Thyroid gland (tissue), 4 donors: ENCODE measurements around the gene FGR. TPM values are rescaled to one million over a fixed set of nuclear protein-coding genes. Genes with fewer than 3 reads are reported as not detected.

ENCODE experiments used
- DNase-seq, 2 donors: peaks; one replicate each; pipeline ENCODE4 v3.0.0-alpha.2; 2019
- H3K27ac ChIP-seq, 3 donors: fragments of 200-600 bp; sonication (generic); 1 replicate in 2 of 3; 2 replicates in 1 of 3; pipeline ENCODE4 v1.5.1; 2016 to 2019; ENCODE audit warnings: mild to moderate bottlenecking in 1 of 3, moderate library complexity in 1 of 3
- H3K27me3 ChIP-seq: fragments of 200-600 bp; sonication (generic); one replicate; pipeline ENCODE4 v1.5.1; 2019
- H3K36me3 ChIP-seq, 2 donors: fragments of 200-600 bp; sonication (generic); one replicate each; pipeline ENCODE4 v1.5.1; 2016 to 2019
- H3K4me1 ChIP-seq, 2 donors: fragments of 200-600 bp; sonication (generic); one replicate each; pipeline ENCODE4 v1.5.1; 2017 to 2019
- H3K4me3 ChIP-seq, 3 donors: fragments of 200-600 bp; sonication (generic); replicated peaks in 1 of 3; 1 replicate in 2 of 3; 2 replicates in 1 of 3; pipeline ENCODE4 v1.5.1; 2016; ENCODE audit warnings: mild to moderate bottlenecking in 1 of 3
- H3K9me3 ChIP-seq: fragments of 200-600 bp; sonication (generic); one replicate; pipeline ENCODE4 v1.5.1; 2017
- CTCF ChIP-seq, 6 experiments: fragments of 200-600 bp in 3 of 6; fragments of 450-650 bp in 3 of 6; sonication (generic) in 3 of 6; IDR thresholded peaks; one replicate each; pipeline ENCODE4 v1.5.1; 2016 to 2019; ENCODE audit warnings: antibody characterized with exemption in 6 of 6, mild to moderate bottlenecking in 2 of 6, inconsistent platforms in 1 of 6, moderate library complexity in 1 of 6
- POLR2A ChIP-seq, 2 donors: fragments of 450-650 bp; IDR thresholded peaks; one replicate each; pipeline ENCODE4 v1.6.1; 2017; ENCODE audit warnings: antibody characterized with exemption in 2 of 2, mild to moderate bottlenecking in 2 of 2, moderate library complexity in 1 of 2
- WGBS, 2 donors: methylation state at CpG; one replicate each; pipeline ENCODE4 v1.1.5; 2017; 5-methylcytosine and 5-hydroxymethylcytosine counted together
- intact Hi-C: fragments of 100-400 bp; cut with DNase I; formaldehyde crosslinking; loops from one replicate; pipeline ENCODE4 v1.15.1; 2023
- total RNA-seq, 4 donors: library from RNA; depleted of rRNA; stranded (reverse); fragments of >200 nt; gene quantifications; one replicate each; pipeline ENCODE4 v1.2.3, GENCODE V29; 2016

Gene FGR
- total RNA-seq, 4 donors from 2014 or later = 4.6 to 7.1 (median 6.4) TPM

GRCh38 chr1:27567971-27568299 is 67.0 kb downstream of the FGR start:
- peaks cover 83 to 95% of the 10 kb centered on the region in 2 donors for H3K4me1 ChIP-seq
- WGBS, 2 donors = 75 to 76% methylated on average over 4 to 5 of the region's 8 CpGs
- peak overlapping the region; percentile 53 to 61 (median 56) for H3K27ac ChIP-seq
- intact Hi-C loops = no loop called here
- H3K9me3 ChIP-seq = no peaks in the 10 kb centered on the region
- no peak for DNase-seq
- H3K36me3 ChIP-seq = no peaks in the 10 kb centered on the region
- TF ChIP-seq CTCF (IDR thresholded peaks at IDR 0.05) = no peak
- no peak for TF ChIP-seq POLR2A (IDR thresholded peaks at IDR 0.05)
- H3K4me3 ChIP-seq = no peak overlapping the region
- H3K27me3 ChIP-seq = no peaks in the 10 kb centered on the region

- TF ChIP-seq CTCF (IDR thresholded peaks at IDR 0.05) (no peak), POLR2A (IDR thresholded peaks at IDR 0.05) (no peak)
- H3K27me3 ChIP-seq = no peaks in the 10 kb centered on the region
- H3K27ac ChIP-seq = peak overlapping the region in 1 of 3 donors; percentile 91
- no peaks in the 10 kb centered on the region for H3K9me3 ChIP-seq
- H3K4me3 ChIP-seq = no peak overlapping the region
- H3K4me1 ChIP-seq = peaks cover 83 to 95% of the 10 kb centered on the region in 2 donors
- intact Hi-C loops = no loop called here
- no peaks in the 10 kb centered on the region for H3K36me3 ChIP-seq
- 65 to 68% methylated on average over 12 to 15 of the region's 15 CpGs for WGBS, 2 donors
- DNase-seq = no peak
These were observed 67.8 kb downstream of the FGR start for GRCh38 chr1:27567146-27567526.

- H3K4me1 ChIP-seq = peaks cover 83 to 95% of the 10 kb centered on the region in 2 donors
- H3K27me3 ChIP-seq = no peaks in the 10 kb centered on the region
- 58 to 66% methylated on average over 13 of the region's 13 CpGs for WGBS, 2 donors
- H3K36me3 ChIP-seq = no peaks in the 10 kb centered on the region
- TF ChIP-seq CTCF (IDR thresholded peaks at IDR 0.05) (no peak), POLR2A (IDR thresholded peaks at IDR 0.05) (no peak)
- H3K4me3 ChIP-seq = no peak overlapping the region
- no peaks in the 10 kb centered on the region for H3K9me3 ChIP-seq
- DNase-seq = no peak
- intact Hi-C loops = no loop called here
- H3K27ac ChIP-seq = peak overlapping the region; percentile 0 to 91 (median 61)
These were observed 68.4 kb downstream of the FGR start for GRCh38 chr1:27566462-27567145.

- Histone ChIP-seq H3K27ac (peak overlapping the region; percentile 61 to 91 (median 84)), H3K36me3 (no peaks in the 10 kb centered on the region), H3K4me3 (no peak overlapping the region), H3K27me3 (no peaks in the 10 kb centered on the region), H3K9me3 (no peaks in the 10 kb centered on the region), H3K4me1 (peaks cover 78 to 95% of the 10 kb centered on the region in 2 donors)
- TF ChIP-seq CTCF (IDR thresholded peaks at IDR 0.05) = no peak
- no peak for TF ChIP-seq POLR2A (IDR thresholded peaks at IDR 0.05)
- 68 to 83% methylated on average over 10 to 20 of the region's 26 CpGs for WGBS, 2 donors
- no peak for DNase-seq
- intact Hi-C loops = no loop called here
These were observed 70.0 kb downstream of the FGR start for GRCh38 chr1:27564710-27565649.
